ENCODE measurements around the gene ITGA6.

GRCh38 chr2:172552547-172553291 is 125.3 kb downstream of the ITGA6 start:
- no peak for TF ChIP-seq POLR2A (IDR thresholded peaks at IDR 0.05)
- no peak for TF ChIP-seq CTCF (IDR thresholded peaks at IDR 0.05)
